Measurements from ENCODE around the gene BRAF. TPM values are rescaled to one million over a fixed set of nuclear protein-coding genes. Genes with fewer than 3 reads are reported as not detected.

BRAF gene
- total RNA-seq, 1 donor from 2014 or later = 26.0 TPM

- Histone ChIP-seq H2AFZ (ENCODE audit: low read depth, low read length) (no peak overlapping the region), H3K4me3 (ENCODE audit: insufficient read depth, low read depth, low read length) (no peak overlapping the region), H3K4me2 (ENCODE audit: low read length) (no peak overlapping the region), H3K36me3 (ENCODE audit: insufficient read depth, low read length) (no peaks in the 10 kb centered on the region), H3K27me3 (ENCODE audit: insufficient read depth, low read length) (no peaks in the 10 kb centered on the region), H3K79me2 (ENCODE audit: insufficient read depth, low read length) (peaks cover 5% of the 10 kb centered on the region), H3K4me1 (ENCODE audit: insufficient read depth, low read length) (no peaks in the 10 kb centered on the region), H3K9me3 (ENCODE audit: insufficient read depth, low read depth, low read length) (no peaks in the 10 kb centered on the region), H4K20me1 (ENCODE audit: insufficient read depth, low read length) (peaks cover 10% of the 10 kb centered on the region), H3K9ac (ENCODE audit: low read length) (no peak overlapping the region), H3K27ac (ENCODE audit: low read depth, low read length) (no peak overlapping the region)
- Mint-ChIP-seq H3K27me3 (ENCODE audit: low read depth, unreplicated experiment) (no peaks in the 10 kb centered on the region), H3K9me3 (ENCODE audit: unreplicated experiment) (no peaks in the 10 kb centered on the region), H3K36me3 (ENCODE audit: low read depth, unreplicated experiment) (peaks cover 15% of the 10 kb centered on the region), H3K4me1 (ENCODE audit: low read depth, unreplicated experiment) (no peaks in the 10 kb centered on the region), H3K4me3 (ENCODE audit: unreplicated experiment) (no peak overlapping the region), H3K27ac (ENCODE audit: unreplicated experiment) (no peak overlapping the region)
- DNase-seq (ENCODE audit: low read depth) (no peak), FAIRE-seq (no peak)
- no peak for TF ChIP-seq CTCF (IDR thresholded peaks at IDR 0.05; ENCODE audit: insufficient read depth, low read depth, low read length)
- TF ChIP-seq EZH2 (IDR thresholded peaks at IDR 0.05; ENCODE audit: insufficient read depth, low read length) = no peak
These were observed 83.5 kb downstream of the BRAF start for GRCh38 chr7:140841166-140841715.

- Mint-ChIP-seq H3K4me3 (ENCODE audit: unreplicated experiment) (no peak overlapping the region), H3K36me3 (ENCODE audit: low read depth, unreplicated experiment) (peaks cover 10% of the 10 kb centered on the region), H3K27ac (ENCODE audit: unreplicated experiment) (no peak overlapping the region), H3K4me1 (ENCODE audit: low read depth, unreplicated experiment) (no peaks in the 10 kb centered on the region), H3K27me3 (ENCODE audit: low read depth, unreplicated experiment) (no peaks in the 10 kb centered on the region), H3K9me3 (ENCODE audit: unreplicated experiment) (no peaks in the 10 kb centered on the region)
- peaks cover 4% of the 10 kb centered on the region for H4K20me1 ChIP-seq (ENCODE audit: insufficient read depth, low read length)
- H3K27me3 ChIP-seq (ENCODE audit: insufficient read depth, low read length) = no peaks in the 10 kb centered on the region
- H3K9me3 ChIP-seq (ENCODE audit: insufficient read depth, low read depth, low read length) = no peaks in the 10 kb centered on the region
- no peak overlapping the region for H3K27ac ChIP-seq (ENCODE audit: low read depth, low read length)
- H3K4me2 ChIP-seq (ENCODE audit: low read length) = no peak overlapping the region
- peaks cover 2% of the 10 kb centered on the region for H3K36me3 ChIP-seq (ENCODE audit: insufficient read depth, low read length)
- FAIRE-seq = no peak
- no peaks in the 10 kb centered on the region for H3K4me1 ChIP-seq (ENCODE audit: insufficient read depth, low read length)
- no peak overlapping the region for H3K4me3 ChIP-seq (ENCODE audit: insufficient read depth, low read depth, low read length)
- no peak overlapping the region for H2AFZ ChIP-seq (ENCODE audit: low read depth, low read length)
- no peak overlapping the region for H3K9ac ChIP-seq (ENCODE audit: low read length)
- no peaks in the 10 kb centered on the region for H3K79me2 ChIP-seq (ENCODE audit: insufficient read depth, low read length)
- no peak for TF ChIP-seq EZH2 (IDR thresholded peaks at IDR 0.05; ENCODE audit: insufficient read depth, low read length)
- TF ChIP-seq CTCF (IDR thresholded peaks at IDR 0.05; ENCODE audit: insufficient read depth, low read depth, low read length) = no peak
- DNase-seq (ENCODE audit: low read depth) = no peak
These were observed 93.0 kb downstream of the BRAF start for GRCh38 chr7:140831724-140832123.

GRCh38 chr7:140829720-140830119, 95.0 kb downstream of the BRAF start:
- Histone ChIP-seq H3K4me1 (ENCODE audit: insufficient read depth, low read length) (no peaks in the 10 kb centered on the region), H3K4me3 (ENCODE audit: insufficient read depth, low read depth, low read length) (no peak overlapping the region), H3K27me3 (ENCODE audit: insufficient read depth, low read length) (no peaks in the 10 kb centered on the region), H3K4me2 (ENCODE audit: low read length) (no peak overlapping the region), H3K27ac (ENCODE audit: low read depth, low read length) (no peak overlapping the region), H3K79me2 (ENCODE audit: insufficient read depth, low read length) (no peaks in the 10 kb centered on the region), H4K20me1 (ENCODE audit: insufficient read depth, low read length) (no peaks in the 10 kb centered on the region), H3K36me3 (ENCODE audit: insufficient read depth, low read length) (peaks cover 2% of the 10 kb centered on the region), H3K9me3 (ENCODE audit: insufficient read depth, low read depth, low read length) (no peaks in the 10 kb centered on the region), H2AFZ (ENCODE audit: low read depth, low read length) (no peak overlapping the region), H3K9ac (ENCODE audit: low read length) (no peak overlapping the region)
- Mint-ChIP-seq H3K9me3 (ENCODE audit: unreplicated experiment) (no peaks in the 10 kb centered on the region), H3K4me3 (ENCODE audit: unreplicated experiment) (no peak overlapping the region), H3K4me1 (ENCODE audit: low read depth, unreplicated experiment) (no peaks in the 10 kb centered on the region), H3K27ac (ENCODE audit: unreplicated experiment) (no peak overlapping the region), H3K27me3 (ENCODE audit: low read depth, unreplicated experiment) (no peaks in the 10 kb centered on the region), H3K36me3 (ENCODE audit: low read depth, unreplicated experiment) (peaks cover 10% of the 10 kb centered on the region)
- no peak for FAIRE-seq
- no peak for DNase-seq (ENCODE audit: low read depth)
- TF ChIP-seq EZH2 (IDR thresholded peaks at IDR 0.05; ENCODE audit: insufficient read depth, low read length) (no peak), CTCF (IDR thresholded peaks at IDR 0.05; ENCODE audit: insufficient read depth, low read depth, low read length) (no peak)

Data from astrocyte (in vitro differentiated cells and primary cell).